SK-N-SH (cell line): ENCODE measurements around the gene HYAL1.
A peak's percentile ranks its signal among the peaks of the same experiment; 100 is the strongest.

Experiments used
- CHD2 ChIP-seq: fragments of 150-350 bp; IDR thresholded peaks from 2 replicates; pipeline ENCODE4 v1.6.1; 2018; ENCODE audit warnings: low read length; ENCODE audit not compliant: partially characterized antibody
- CTCF ChIP-seq: fragments of 200-600 bp; sonication (generic); IDR thresholded peaks from 2 replicates; pipeline ENCODE4 v1.6.1; 2017; ENCODE audit warnings: antibody characterized with exemption, mild to moderate bottlenecking, moderate library complexity
- EP300 ChIP-seq, 2 experiments: IDR thresholded peaks; 2 replicates each; pipeline versions ENCODE4 v1.4.0 to v1.6.1; 2012; ENCODE audit warnings: borderline replicate concordance in 1 of 2, low read depth in 1 of 2, low read length in 1 of 2
- EZH2phosphoT487 ChIP-seq: fragments of 200-600 bp; sonication (generic); IDR thresholded peaks from 2 replicates; pipeline ENCODE4 v1.6.1; 2017; ENCODE audit warnings: low read depth, mixed run types, mild to moderate bottlenecking, antibody characterized with exemption, moderate library complexity, borderline replicate concordance
- FOXM1 ChIP-seq: IDR thresholded peaks from 2 replicates; pipeline ENCODE4 v1.4.0; 2012; ENCODE audit warnings: low read depth, mild to moderate bottlenecking
- MEF2A ChIP-seq: IDR thresholded peaks from 2 replicates; pipeline ENCODE4 v1.4.0; 2012; ENCODE audit warnings: low read depth, borderline replicate concordance
- POLR2AphosphoS5 ChIP-seq: IDR thresholded peaks from 2 replicates; pipeline ENCODE4 v1.6.1; 2012; ENCODE audit warnings: low read depth, low read length
- RAD21 ChIP-seq: IDR thresholded peaks from 2 replicates; pipeline ENCODE4 v1.6.1; 2012; ENCODE audit warnings: mild to moderate bottlenecking, low read length
- REST ChIP-seq: IDR thresholded peaks from 2 replicates; pipeline ENCODE4 v1.6.1; 2012; ENCODE audit warnings: mild to moderate bottlenecking, low read depth, low read length, moderate library complexity
- RFX5 ChIP-seq: IDR thresholded peaks from 2 replicates; pipeline ENCODE4 v1.6.1; 2012; ENCODE audit warnings: mild to moderate bottlenecking, improper control_type of control experiment, low read length
- RXRA ChIP-seq: IDR thresholded peaks from 2 replicates; pipeline ENCODE4 v1.4.0; 2012; ENCODE audit warnings: low read depth, mild to moderate bottlenecking, borderline replicate concordance
- SIN3A ChIP-seq: IDR thresholded peaks from 2 replicates; pipeline ENCODE4 v1.6.1; 2012; ENCODE audit warnings: low read depth, mild to moderate bottlenecking, low read length, moderate library complexity, borderline replicate concordance
- TAF1 ChIP-seq: IDR thresholded peaks from 2 replicates; pipeline ENCODE4 v1.6.1; 2012; ENCODE audit warnings: low read depth, mild to moderate bottlenecking, low read length, moderate library complexity, borderline replicate concordance
- TEAD4 ChIP-seq: IDR thresholded peaks from 2 replicates; pipeline ENCODE4 v1.4.0; 2012; ENCODE audit warnings: mild to moderate bottlenecking, borderline replicate concordance; ENCODE audit not compliant: insufficient read depth

- no peak for TF ChIP-seq EP300 (IDR thresholded peaks at IDR 0.05; ENCODE audit: borderline replicate concordance in 1 of 2, low read depth in 1 of 2, low read length in 1 of 2)
- TF ChIP-seq CHD2, result no peak
- no peak for TF ChIP-seq EZH2phosphoT487
- peak; percentile 49 for TF ChIP-seq CTCF
- no peak for TF ChIP-seq POLR2AphosphoS5
- TF ChIP-seq FOXM1, result no peak
- no peak for TF ChIP-seq SIN3A
- TF ChIP-seq RXRA, result no peak
- no peak for TF ChIP-seq TAF1
- no peak for TF ChIP-seq TEAD4
- no peak for TF ChIP-seq REST
- no peak for TF ChIP-seq MEF2A
- TF ChIP-seq RFX5, result no peak
- no peak for TF ChIP-seq RAD21
Measured at GRCh38 chr3:50352781-50353180, 49.4 kb upstream of the HYAL1 start.
